SH-SY5Y (cell line): ENCODE measurements around the gene PLEKHJ1.

Experiments
- GATA2 ChIP-seq: IDR thresholded peaks from 2 replicates; pipeline ENCODE4 v1.6.1; 2011; ENCODE audit warnings: mild to moderate bottlenecking, low read depth, low read length
- GATA3 ChIP-seq: IDR thresholded peaks from 2 replicates; pipeline ENCODE4 v1.6.1; 2011; ENCODE audit warnings: low read depth, mild to moderate bottlenecking, low read length, moderate library complexity

Gene PLEKHJ1

DNA sequence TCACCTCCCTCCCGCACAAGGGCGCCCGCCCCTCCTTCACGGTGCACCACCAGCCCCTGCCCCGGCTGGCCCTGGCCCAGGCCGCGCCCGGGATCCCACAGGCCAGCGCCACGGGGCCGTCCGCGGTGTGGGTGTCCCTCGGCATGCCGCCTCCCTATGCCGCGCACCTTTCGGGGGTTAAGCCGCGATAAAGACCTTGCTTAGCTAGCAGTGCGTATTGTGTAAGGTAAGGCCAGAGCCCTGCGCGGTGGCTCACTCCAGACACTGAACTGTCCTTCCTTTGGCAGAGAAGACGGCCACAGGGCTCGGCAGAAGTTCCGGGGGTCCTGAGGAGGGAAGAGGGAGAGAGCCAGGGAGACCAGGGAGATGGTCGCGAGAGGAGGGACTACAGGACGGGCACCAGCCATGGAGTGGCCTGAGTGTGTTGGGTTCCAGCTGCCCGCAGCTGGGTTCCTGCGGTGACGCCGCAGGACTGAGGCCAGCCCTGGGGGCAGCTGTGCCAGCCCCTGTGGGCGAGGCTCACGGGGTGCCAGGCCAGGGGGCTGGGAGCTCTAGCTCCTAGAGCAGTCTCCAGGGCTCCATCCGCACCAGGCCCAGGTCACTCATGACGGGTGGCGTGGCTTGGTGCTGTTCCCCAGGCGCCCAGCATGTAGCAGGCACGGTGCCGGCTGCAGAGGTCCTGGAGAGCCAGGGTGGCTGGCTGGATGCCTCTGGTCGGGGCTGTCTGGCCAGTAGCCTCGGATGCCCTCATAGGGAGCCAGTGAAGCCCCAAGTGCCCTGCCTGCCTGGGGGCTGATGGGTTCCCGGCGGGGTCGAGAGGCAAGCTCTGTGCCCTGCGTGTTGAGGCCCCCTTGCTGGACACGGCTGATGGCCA, 7.7 kb downstream of the PLEKHJ1 start:
- TF ChIP-seq GATA2: no peak
- TF ChIP-seq GATA3: no peak

DNA sequence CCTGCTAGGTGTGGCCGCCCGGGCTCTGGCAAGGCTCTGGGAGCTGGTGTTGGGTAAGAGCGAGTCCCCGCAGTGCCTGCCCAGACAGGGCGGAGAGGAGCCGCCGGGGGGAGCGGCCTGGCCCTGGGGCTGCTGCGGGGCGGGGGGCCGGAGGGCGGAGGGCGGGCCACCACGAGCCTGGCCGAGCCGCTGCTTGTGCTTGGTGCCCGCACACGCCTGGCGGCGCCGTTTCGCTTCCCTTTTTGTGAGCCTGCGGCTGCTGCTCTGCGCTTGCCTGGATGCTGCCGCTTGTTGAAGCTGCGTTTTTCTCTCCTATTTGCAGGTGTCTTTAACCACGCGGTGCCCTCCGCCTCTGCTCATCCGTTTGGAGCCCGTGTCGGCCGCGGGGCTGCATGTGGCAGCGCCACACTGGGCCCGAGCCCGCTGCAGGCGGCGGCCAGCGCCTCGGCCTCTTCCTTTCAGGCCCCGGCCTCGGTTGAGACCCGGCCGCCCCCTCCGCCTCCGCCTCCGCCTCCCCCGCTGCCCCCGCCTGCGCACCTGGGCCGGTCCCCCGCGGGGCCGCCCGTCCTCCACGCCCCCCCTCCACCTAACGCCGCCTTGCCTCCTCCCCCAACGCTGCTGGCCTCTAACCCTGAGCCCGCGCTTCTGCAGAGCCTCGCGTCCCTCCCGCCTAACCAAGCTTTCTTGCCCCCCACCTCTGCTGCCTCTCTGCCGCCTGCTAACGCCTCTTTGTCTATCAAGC, 8.5 kb downstream of the PLEKHJ1 start:
- TF ChIP-seq GATA3 (no peak), GATA2 (no peak)

DNA sequence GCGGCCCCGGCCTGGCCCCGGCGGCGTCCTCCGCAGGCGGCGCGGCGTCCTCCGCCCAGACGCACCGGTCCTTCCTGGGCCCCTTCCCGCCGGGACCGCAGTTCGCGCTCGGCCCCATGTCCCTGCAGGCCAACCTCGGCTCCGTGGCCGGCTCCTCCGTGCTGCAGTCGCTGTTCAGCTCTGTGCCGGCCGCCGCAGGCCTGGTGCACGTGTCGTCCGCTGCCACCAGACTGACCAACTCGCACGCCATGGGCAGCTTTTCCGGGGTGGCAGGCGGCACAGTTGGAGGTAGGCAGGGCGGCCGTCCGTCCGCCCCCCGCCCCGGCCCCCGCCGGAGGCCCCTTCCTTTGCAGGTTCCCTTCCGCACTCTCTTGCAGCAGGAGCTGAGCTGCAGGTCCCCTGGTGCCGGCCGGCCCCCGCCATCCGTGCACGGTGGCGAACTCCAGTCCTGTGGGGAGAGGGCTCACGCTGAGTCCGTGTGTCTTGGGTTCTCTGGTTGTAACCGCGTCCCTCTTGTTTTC, 9.2 kb downstream of the PLEKHJ1 start:
- TF ChIP-seq GATA3 (no peak), GATA2 (no peak)

DNA sequence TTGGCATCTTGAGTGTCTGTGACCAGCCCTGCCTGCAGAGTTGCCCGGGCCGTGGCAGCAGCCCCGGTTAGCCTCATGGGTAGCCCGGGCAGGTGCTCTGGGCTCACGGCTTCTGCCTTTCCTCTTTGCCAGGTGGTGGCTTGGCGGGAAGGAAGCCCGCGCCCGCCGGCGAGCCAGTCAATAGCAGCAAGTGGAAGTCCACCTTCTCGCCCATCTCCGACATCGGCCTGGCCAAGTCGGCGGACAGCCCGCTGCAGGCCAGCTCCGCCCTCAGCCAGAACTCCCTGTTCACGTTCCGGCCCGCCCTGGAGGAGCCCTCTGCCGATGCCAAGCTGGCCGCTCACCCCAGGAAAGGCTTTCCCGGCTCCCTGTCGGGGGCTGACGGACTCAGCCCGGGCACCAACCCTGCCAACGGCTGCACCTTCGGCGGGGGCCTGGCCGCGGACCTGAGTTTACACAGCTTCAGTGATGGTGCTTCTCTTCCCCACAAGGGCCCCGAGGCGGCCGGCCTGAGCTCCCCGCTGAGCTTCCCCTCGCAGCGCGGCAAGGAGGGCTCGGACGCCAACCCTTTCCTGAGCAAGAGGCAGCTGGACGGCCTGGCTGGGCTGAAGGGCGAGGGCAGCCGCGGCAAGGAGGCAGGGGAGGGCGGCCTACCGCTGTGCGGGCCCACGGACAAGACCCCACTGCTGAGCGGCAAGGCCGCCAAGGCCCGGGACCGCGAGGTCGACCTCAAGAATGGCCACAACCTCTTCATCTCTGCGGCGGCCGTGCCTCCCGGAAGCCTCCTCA, 9.9 kb downstream of the PLEKHJ1 start:
- TF ChIP-seq GATA3 (no peak), GATA2 (no peak)

DNA sequence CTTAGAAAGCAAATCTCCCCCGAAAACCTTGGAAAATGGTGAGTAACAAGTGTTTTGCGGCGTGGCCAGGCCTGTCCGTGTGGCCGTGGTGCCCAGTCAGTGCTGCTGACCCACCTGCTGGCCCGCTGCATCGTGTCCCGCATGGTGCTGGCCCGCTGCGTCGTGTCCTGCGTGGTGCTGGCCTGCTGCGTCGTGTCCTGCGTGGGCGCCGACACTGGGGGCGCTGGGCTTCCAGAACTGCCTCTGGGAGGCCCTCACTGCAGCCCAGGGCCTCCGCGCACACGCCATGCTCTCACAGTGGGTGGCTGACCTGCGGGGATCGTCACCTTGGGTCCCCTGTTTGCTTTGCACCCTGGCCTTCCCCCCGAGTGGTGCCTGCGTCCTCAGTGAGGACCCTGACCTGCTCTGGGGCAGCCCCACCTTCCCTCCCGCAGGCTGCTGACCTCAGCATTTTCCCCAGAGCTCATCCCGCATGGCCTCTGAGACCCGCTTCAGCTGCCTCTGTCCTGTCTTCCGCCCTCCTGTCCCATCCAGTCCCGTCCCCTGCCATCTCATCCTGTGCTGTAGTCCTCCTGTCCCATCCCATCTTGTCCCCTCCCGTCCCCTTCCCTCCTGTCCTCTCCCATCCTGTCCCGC, 10.6 kb downstream of the PLEKHJ1 start:
- TF ChIP-seq GATA3 (no peak), GATA2 (no peak)

DNA sequence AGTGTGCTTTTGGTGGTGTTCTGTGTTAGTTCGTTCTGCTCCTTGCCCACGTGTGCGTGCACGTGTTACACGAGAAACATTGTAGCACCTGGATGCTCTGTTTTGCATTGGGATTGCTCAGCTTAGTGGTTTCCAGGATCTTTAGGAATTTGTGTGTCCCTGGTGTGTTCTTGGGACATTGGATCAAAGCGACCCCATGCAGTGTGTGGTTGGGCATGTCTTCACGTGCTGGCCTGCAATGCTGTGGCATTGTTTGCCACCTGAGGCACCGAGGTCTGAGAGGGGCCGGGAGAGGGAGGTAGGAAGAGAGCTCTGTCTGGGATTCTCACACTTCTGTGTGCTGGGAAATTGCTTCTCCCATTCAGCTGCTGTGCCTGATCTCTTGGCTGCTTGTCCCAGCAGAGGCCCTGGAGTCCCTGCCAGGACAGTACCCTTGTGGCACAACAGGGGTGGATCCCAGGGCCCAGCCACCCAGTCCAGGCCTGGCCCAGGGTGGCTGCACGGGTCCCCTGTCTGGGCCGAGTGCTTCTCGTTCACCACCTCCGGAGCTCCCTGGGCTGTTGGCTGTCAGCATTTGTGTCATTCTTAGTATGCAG, 11.3 kb downstream of the PLEKHJ1 start:
- TF ChIP-seq GATA3: no peak
- no peak for TF ChIP-seq GATA2

DNA sequence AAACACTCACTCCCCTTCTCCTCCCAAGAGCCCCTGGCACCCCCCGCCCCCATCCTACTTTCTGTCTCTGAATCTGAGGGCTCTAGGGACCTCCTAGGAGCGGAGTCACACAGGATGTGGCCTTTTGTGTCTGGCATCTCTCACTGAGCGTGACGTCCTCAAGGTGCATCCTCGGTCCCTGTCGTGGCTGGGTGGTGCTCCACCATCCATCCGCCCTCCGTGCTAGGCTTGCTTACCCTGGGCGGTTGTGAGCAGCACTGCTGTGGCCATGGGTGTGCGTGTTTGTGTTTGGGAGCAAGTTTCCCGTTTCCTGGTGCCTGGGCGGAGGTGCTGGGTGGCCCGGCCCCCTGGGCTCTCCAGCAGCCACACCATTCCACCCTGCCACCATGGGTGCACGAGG, 12.2 kb downstream of the PLEKHJ1 start:
- TF ChIP-seq GATA3 (no peak), GATA2 (no peak)

DNA sequence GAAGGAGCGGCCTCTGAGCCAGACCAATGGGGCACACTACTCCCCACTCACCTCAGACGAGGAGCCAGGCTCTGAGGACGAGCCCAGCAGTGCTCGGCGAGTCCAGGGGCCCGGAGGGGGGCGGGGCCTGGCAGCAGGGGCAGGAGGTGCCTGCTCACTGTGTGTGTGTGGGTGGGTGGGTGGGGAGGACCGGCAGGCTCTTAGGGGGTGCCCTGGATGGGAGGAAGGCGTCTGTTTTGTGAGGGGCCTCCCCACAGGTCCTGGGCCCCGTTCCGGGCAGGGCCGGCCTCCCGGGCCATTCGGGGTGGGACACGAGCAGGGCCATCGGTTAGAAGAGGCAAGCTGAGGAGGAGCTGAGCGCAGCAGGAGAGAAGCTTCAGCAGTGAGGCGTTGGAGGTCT, 12.7 kb downstream of the PLEKHJ1 start:
- no peak for TF ChIP-seq GATA2
- TF ChIP-seq GATA3: no peak

DNA sequence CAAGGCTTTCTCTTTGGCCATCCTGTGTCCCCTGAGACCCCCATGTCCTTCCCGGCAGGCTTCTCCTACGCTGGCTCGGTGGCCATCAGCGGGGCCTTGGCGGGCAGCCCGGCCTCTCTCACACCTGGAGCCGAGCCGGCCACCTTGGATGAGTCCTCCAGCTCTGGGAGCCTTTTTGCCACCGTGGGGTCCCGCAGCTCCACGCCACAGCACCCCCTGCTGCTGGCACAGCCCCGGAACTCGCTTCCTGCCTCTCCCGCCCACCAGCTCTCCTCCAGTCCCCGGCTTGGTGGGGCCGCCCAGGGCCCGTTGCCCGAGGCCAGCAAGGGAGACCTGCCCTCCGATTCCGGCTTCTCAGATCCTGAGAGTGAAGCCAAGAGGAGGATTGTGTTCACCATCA, 14.2 kb downstream of the PLEKHJ1 start:
- no peak for TF ChIP-seq GATA2
- TF ChIP-seq GATA3: no peak

DNA sequence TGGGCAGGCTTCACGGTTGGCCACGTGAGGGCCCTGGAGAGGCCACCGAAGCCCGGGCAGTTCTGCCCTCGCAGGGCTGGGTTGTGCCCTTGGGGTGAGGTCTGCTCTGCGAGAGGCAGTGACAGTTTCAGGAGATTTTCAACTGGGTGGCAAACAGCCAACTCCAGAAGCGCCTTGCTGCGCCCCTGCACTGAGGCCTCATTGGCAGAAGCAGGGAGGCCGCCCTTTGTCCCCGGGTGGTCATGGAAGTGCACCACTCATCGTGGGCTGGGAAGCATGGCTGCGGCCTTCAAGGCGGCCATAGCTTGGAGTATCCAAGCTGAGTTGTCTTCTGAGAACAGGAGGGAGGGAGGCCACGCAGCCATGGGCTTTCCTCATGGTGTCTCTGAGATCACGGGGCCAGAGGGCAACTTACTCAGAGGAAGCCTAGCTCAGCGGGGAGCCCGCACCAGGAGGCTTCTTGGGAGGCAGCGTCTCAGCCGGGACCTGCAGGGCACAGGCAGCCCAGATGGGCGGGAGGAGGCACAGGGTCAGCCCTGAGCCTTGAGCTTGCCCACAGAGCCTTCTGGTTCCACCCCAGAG, 14.8 kb downstream of the PLEKHJ1 start:
- TF ChIP-seq GATA3: no peak
- no peak for TF ChIP-seq GATA2

DNA sequence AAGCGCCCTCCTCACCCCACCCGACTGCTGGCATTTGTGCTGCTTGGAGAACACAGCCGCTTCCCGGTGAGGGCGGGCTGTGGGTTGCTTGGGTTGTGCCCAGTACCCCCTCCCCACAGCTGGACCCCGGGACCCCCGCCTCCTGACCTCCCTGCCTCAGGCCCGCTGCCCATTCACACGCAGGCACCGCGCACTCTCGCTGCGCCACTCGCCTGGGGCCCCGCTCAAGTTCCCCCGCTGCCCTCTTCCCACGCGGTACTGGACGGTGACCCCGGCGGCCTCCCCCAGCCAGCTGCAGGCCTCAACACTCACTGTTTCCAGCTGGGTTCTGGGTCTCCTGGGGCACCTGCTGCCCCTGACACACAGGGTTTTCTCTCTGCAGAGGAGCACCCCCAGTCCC, 16.4 kb downstream of the PLEKHJ1 start:
- no peak for TF ChIP-seq GATA3
- no peak for TF ChIP-seq GATA2

DNA sequence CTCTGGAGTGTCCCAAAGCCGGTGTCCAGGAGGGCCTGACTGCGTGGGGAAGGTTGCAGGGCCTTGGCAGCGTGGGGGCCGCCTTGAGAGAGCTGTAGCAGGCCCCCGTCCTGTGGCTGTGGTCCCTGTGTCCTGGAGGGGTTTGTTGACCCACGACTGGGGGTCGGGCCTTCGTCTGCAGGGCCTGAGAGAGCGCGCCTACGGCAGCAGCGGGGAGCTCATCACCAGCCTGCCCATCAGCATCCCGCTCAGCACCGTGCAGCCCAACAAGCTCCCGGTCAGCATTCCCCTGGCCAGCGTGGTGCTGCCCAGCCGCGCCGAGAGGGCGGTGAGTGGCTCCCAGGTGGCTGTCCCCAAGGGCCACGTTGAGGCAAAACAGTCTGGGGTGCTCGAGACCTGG, 18.5 kb downstream of the PLEKHJ1 start:
- TF ChIP-seq GATA3 (no peak), GATA2 (no peak)

DNA sequence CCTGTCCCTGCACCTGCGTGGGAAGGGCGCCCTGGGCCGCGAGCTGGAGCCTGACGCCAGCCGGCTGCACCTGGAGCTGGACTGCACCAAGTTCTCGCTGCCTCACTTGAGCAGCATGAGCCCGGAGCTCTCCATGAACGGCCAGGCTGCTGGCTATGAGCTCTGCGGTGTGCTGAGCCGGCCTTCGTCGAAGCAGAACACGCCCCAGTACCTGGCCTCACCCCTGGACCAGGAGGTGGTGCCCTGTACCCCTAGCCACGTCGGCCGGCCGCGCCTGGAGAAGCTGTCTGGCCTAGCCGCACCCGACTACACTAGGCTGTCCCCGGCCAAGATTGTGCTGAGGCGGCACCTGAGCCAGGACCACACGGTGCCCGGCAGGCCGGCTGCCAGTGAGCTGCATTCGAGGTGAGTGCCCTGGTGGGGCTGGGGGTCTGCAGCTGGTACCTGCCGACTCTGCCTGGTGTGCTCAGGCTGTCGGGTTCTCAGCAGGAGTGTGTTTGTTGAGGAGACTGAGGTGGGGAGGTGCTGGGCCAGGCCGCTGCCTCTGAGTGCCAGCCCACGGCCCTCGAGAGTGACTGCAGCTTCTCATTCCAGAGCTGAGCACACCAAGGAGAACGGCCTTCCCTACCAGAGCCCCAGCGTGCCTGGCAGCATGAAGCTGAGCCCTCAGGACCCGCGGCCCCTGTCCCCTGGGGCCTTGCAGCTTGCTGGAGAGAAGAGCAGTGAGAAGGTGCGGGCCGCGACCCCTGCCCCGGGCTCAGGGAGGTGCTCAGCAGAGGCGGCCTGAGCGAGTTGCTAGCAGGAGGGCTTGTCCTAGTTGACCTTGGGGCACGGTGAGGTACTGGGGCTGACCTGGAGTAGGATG, 19.5 kb downstream of the PLEKHJ1 start:
- TF ChIP-seq GATA3 (no peak), GATA2 (no peak)
